D721Med (cell line): ENCODE measurements around the gene CLSTN2.

Experiments used
- DNase-seq: peaks from one replicate; pipeline ENCODE4 v3.0.0; 2011; ENCODE audit warnings: low spot score; ENCODE audit not compliant: insufficient read length
- FAIRE-seq: peaks from 2 replicates; lab custom pipeline; 2011; peaks lifted over from hg19 to GRCh38; lab: Jason Lieb, UNC
- TF ChIP-seq, protein P1 (sequence below): IDR thresholded peaks from 2 replicates; pipeline ENCODE4 v1.5.1; 2012; ENCODE audit warnings: mild to moderate bottlenecking, control low read depth; ENCODE audit not compliant: insufficient read depth; ENCODE audit errors: missing control alignments

The CLSTN2 gene

DNA sequence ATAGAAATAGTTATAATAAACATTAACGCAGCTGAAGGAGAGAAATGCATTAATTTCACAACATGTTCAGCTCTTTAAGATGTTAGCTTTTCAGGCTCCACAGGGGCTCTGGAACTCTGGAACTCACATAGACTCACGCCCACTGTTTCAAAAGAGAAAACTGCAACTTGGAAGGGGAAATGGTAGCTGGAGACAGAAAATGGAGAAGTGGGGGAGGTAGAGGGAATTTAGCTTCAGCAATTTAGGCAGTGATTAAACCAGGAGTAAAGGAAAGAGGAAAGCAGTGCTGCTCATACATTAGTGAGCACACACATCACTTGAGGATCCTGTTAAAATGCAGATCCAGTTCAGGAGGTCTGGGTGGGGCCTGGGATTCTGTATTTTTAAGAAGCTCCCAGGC lies 468.1 kb downstream of the CLSTN2 start:
- FAIRE-seq (no peak), DNase-seq (no peak)
- TF ChIP-seq, protein P1, sequence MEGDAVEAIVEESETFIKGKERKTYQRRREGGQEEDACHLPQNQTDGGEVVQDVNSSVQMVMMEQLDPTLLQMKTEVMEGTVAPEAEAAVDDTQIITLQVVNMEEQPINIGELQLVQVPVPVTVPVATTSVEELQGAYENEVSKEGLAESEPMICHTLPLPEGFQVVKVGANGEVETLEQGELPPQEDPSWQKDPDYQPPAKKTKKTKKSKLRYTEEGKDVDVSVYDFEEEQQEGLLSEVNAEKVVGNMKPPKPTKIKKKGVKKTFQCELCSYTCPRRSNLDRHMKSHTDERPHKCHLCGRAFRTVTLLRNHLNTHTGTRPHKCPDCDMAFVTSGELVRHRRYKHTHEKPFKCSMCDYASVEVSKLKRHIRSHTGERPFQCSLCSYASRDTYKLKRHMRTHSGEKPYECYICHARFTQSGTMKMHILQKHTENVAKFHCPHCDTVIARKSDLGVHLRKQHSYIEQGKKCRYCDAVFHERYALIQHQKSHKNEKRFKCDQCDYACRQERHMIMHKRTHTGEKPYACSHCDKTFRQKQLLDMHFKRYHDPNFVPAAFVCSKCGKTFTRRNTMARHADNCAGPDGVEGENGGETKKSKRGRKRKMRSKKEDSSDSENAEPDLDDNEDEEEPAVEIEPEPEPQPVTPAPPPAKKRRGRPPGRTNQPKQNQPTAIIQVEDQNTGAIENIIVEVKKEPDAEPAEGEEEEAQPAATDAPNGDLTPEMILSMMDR: no peak

DNA sequence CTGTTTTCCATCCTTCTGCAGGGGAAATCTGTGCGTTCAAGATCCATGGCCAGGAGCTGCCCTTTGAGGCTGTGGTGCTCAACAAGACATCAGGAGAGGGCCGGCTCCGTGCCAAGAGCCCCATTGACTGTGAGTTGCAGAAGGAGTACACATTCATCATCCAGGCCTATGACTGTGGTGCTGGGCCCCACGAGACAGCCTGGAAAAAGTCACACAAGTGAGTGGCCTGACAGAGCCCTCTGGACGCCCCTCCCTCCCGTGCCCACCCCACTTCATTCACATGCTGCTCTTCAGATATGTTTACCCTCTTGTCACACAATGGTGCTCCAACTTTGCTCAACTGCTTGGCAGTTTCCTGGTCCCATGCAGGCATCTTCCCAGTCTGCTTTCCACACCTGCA lies 468.6 kb downstream of the CLSTN2 start:
- TF ChIP-seq, protein P1: no peak
- FAIRE-seq (no peak), DNase-seq (no peak)

DNA sequence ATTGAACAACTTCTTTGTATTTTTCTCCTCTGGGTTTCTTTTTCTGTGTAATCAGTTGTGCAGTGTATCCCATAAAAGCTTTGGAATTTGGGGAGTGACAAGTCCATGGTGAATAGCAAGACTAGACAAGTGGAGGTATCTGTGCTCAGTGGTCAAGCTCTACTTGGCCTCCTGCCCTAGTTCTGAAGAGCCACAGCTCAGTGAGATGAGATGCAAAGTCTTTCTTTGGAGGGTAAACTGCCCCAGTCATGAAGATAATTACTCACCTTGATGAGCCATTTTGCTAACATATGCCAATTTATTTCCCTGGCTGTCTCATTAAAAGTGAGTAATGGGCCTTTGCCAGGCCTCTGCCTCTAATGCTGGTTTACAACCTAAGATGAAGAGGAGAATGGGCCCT lies 471.7 kb downstream of the CLSTN2 start:
- DNase-seq: no peak
- no peak for FAIRE-seq
- TF ChIP-seq, protein P1: no peak

DNA sequence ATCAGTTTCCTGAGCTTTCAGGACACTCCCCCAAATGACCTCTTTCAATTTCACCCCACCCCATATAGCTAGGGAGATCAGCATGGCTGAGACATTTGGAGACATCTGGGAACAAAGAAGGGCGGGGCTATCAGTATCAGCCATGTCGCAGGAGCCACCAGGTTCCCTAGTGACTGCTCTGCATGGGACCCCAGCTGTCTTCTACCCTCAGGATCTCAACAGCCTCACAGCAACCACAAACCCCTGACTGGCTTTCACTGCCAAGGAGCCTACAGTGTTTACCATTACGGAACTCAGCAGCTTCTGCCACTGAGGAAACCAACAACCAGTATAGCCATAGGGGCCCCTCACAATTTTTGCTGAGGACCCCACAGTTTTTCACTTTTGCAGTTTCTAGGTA lies 473.3 kb downstream of the CLSTN2 start:
- TF ChIP-seq, protein P1: no peak
- DNase-seq (no peak), FAIRE-seq (no peak)

DNA sequence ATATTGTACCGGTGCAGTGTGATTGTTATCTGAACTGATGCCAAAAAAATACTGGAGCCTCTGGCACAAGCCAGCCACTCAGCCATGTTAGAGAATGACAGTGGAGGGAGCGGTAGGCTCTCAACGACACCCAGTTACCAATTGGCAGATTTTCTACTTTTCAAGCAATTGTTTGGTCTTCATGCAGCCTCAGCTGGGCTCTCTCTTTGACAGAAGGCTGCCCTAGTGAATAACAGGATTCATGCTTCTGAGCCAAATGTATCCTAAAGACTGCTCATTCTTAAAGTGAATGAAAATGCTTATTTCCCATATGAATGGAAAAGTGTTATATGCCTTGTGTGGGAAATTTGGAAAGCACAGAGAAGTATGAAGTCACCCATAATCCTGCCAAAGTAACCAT lies 481.7 kb downstream of the CLSTN2 start:
- TF ChIP-seq, protein P1: no peak
- FAIRE-seq (no peak), DNase-seq (no peak)

DNA sequence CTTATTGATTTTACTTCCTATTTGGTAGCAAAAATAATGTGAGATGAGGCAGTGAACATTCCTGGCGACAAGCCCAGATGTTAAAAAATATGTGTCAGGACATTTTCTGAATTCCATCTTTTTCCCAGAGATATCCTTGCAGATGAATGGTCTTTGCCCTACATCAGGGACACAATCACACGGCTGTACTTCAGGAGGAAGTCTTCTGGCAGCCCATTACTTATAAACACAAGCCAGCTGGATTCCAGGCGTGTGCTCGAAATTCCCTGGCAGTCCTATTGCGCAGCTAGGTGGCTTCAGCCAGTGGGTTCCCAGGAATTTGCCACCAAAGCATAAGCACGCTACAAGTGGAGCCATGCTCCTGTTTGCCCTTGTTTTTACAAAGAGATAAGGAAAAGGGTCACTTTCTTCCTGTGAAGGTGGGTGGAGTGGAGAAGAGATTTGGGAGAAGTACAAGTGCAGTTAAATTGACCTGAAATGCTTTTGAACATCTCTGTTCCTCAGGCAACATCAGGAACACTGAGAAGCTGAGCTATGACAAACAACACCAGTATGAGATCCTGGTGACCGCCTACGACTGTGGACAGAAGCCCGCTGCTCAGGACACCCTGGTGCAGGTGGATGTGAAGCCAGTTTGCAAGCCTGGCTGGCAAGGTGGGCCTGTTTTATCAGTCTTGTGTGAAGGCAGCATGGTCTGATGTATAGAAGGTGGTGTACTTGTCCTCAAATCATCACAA lies 485.8 kb downstream of the CLSTN2 start:
- DNase-seq (no peak), FAIRE-seq (no peak)
- TF ChIP-seq, protein P1: no peak

DNA sequence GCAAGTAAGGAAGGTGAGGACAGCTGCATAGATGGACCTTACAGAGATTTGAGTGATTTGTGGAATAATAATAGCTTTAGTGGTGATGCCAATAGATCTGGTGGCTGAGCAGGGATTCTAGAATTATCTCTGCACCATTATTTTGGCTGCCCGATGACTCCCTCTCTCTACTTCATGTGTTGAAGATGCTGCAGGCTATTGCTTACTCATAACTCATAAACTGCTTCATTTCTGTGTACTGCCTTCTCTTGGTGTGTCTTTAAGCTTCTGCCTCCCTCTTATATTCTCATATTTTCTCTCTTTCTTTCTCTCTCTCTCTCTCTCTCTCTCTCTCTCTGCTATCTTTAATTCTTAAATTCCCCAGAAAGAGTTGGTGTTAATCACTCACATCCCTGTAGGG lies 486.9 kb downstream of the CLSTN2 start:
- DNase-seq (no peak), FAIRE-seq (no peak)
- TF ChIP-seq, protein P1: no peak
